Dendritic cell treated with granulocyte-macrophage colony-stimulating factor and Interleukin-4, amounts not matched to agents 40 ng/mL and 50 ng/mL, for 4 days (primary cell): Measurements from ENCODE around the gene PPP1R9A.

Experiments used
- H3K27ac Mint-ChIP-seq: one replicate; pipeline ENCODE4 v1.8.0; 2022; ENCODE audit warnings: mild to moderate bottlenecking, mixed read lengths
- H3K27me3 Mint-ChIP-seq: one replicate; pipeline ENCODE4 v1.8.0; 2022; ENCODE audit warnings: mild to moderate bottlenecking, mixed read lengths
- H3K36me3 Mint-ChIP-seq: one replicate; pipeline ENCODE4 v1.8.0; 2022; ENCODE audit warnings: low read depth, mixed read lengths
- H3K4me1 Mint-ChIP-seq: one replicate; pipeline ENCODE4 v1.8.0; 2022; ENCODE audit warnings: low read depth, mixed read lengths
- H3K4me3 Mint-ChIP-seq: one replicate; pipeline ENCODE4 v1.8.0; 2022; ENCODE audit warnings: mild to moderate bottlenecking, moderate library complexity, mixed read lengths
- H3K9me3 Mint-ChIP-seq: one replicate; pipeline ENCODE4 v1.8.0; 2022; ENCODE audit warnings: mixed read lengths
- intact Hi-C: fragments of 100-400 bp; cut with micrococcal nuclease; formaldehyde crosslinking; loops from one replicate; pipeline ENCODE4 v1.15.0; 2022

Gene PPP1R9A

GRCh38 chr7:95011146-95011928, 103.9 kb downstream of the PPP1R9A start:
- H3K27ac Mint-ChIP-seq: no peak overlapping the region
- H3K9me3 Mint-ChIP-seq: no peaks in the 10 kb centered on the region
- H3K4me3 Mint-ChIP-seq: no peak overlapping the region
- no peaks in the 10 kb centered on the region for H3K4me1 Mint-ChIP-seq
- no peaks in the 10 kb centered on the region for H3K27me3 Mint-ChIP-seq
- H3K36me3 Mint-ChIP-seq: no peaks in the 10 kb centered on the region
- intact Hi-C loops: no loop called here

DNA sequence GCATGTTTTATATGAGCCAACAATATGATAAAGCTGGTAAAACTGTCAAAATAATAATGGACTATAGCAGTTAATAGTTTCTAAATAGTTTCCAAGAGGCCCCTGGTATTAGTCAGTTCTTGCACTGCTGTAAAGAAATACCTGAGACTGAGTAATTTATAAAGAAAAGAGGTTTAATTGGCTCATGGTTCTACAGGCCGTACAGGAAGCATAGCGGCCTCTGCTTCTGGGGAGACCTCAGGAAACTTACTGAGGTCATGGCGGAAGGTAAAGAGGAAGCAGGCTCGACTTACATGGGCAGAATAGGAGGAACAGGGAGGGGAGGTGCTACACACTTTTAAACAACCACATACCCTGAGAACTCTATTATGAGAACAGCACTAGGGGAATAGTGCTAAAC, 104.6 kb downstream of the PPP1R9A start:
- H3K4me1 Mint-ChIP-seq: no peaks in the 10 kb centered on the region
- H3K36me3 Mint-ChIP-seq: no peaks in the 10 kb centered on the region
- intact Hi-C loops: no loop called here
- no peaks in the 10 kb centered on the region for H3K27me3 Mint-ChIP-seq
- no peak overlapping the region for H3K27ac Mint-ChIP-seq
- no peak overlapping the region for H3K4me3 Mint-ChIP-seq
- H3K9me3 Mint-ChIP-seq: no peaks in the 10 kb centered on the region

DNA sequence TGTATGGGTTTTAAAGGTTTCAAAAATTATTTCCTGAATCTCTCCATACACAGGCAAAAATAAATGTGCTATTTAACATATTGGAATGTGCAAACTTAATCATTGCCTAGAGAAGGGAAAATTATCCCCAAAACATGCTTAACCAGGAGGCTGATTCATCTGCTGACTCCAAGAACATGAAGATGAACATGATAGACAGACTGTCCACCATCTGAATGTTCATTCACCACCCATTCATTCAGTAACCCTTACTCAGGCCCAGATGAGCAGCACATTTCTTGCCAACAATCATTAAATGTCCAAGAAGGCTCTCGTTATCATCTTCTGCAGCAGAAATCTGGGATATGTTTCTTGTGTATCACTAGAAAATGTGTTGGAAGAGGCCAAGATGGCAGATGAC, 110.6 kb downstream of the PPP1R9A start:
- Mint-ChIP-seq H3K27ac (no peak overlapping the region), H3K36me3 (no peaks in the 10 kb centered on the region), H3K27me3 (no peaks in the 10 kb centered on the region), H3K4me3 (no peak overlapping the region), H3K4me1 (no peaks in the 10 kb centered on the region), H3K9me3 (peaks cover 12% of the 10 kb centered on the region)
- intact Hi-C loops: no loop called here

DNA sequence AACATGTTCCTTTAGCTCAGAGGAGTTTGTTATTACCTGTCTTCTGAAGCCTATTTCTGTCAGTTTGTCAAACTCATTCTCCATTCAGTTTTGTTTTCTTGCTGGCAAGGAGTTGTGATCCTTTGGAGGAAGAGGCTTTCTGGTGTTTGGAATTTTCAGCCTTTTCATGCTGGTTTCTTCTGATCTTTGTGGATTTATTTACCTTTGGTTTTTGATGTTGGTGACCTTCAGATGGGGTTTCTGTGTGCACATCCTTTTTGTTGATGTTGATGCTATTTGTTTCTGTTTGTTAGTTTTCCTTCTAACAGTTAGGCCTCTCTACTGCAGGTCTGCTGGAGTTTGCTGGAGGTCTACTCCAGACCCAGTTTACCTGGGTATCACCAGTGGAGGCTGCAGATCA, 118.6 kb downstream of the PPP1R9A start:
- intact Hi-C loops: no loop called here
- Mint-ChIP-seq H3K27ac (no peak overlapping the region), H3K27me3 (no peaks in the 10 kb centered on the region), H3K4me1 (no peaks in the 10 kb centered on the region), H3K4me3 (no peak overlapping the region), H3K9me3 (peaks cover 47% of the 10 kb centered on the region), H3K36me3 (no peaks in the 10 kb centered on the region)

DNA sequence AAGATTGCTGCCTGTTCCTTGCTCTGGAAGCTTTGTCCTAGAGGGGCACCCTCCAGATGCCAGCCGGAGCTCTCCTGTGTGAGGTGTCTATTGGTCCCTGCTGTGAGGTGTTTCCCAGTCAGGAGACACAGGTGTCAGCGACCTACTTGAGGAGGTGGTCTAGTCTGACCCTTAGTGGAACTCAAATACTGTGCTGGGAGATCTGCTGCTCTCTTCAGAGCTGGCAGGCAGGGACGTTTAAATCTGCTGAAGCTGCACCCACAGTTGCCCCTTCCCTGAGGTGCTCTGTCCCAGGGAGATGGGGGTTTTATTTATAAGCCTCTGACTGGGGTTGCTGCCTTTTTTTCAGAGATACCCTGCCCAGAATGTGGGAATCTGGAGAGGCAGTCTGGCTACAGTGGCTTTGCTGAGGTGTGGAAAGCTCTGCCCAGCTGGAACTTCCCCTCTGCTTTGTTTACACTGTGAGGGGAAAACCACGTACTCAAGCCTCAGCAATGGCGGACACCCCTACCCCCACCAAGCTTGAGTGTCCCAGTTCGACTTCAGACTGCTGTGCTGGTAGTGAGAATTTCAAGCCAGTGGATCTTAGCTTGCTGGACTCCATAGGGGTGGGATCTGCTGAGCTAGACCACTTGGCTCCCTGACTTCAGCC, 119.2 kb downstream of the PPP1R9A start:
- intact Hi-C loops: no loop called here
- no peaks in the 10 kb centered on the region for H3K27me3 Mint-ChIP-seq
- H3K4me3 Mint-ChIP-seq: no peak overlapping the region
- H3K27ac Mint-ChIP-seq: no peak overlapping the region
- no peaks in the 10 kb centered on the region for H3K4me1 Mint-ChIP-seq
- H3K36me3 Mint-ChIP-seq: no peaks in the 10 kb centered on the region
- H3K9me3 Mint-ChIP-seq: peaks cover 42% of the 10 kb centered on the region

DNA sequence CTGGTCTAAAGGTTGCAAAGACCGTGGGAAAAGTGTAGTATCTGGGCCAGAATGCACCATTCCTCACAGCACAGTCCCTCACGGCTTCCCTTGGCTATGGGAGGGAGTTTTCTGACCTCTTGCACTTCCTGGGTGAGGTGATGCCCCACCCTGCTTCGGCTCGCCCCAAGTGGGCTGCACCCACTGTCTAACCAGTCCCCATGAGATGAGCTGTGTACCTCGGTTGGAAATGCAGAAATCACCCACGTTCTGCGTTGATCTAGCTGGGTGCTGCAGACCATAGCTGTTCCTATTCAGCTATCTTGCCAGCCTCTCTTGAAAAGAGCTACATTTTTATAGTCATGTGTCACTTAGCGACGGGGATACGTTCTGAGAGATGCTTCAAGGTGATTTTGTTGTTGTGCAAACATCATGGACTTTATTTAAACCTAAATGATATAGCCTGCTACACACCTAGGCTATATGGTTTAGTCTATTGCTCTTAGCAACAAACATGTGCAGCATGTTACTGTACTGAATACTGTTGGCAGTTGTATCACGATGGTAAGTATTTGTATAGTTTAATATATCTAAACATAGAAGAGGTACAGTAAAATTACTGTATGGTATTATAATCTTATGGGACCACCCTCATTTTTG, 120.0 kb downstream of the PPP1R9A start:
- no peak overlapping the region for H3K27ac Mint-ChIP-seq
- no peaks in the 10 kb centered on the region for H3K27me3 Mint-ChIP-seq
- no peaks in the 10 kb centered on the region for H3K36me3 Mint-ChIP-seq
- intact Hi-C loops: no loop called here
- H3K9me3 Mint-ChIP-seq: peaks cover 37% of the 10 kb centered on the region
- no peaks in the 10 kb centered on the region for H3K4me1 Mint-ChIP-seq
- no peak overlapping the region for H3K4me3 Mint-ChIP-seq

DNA sequence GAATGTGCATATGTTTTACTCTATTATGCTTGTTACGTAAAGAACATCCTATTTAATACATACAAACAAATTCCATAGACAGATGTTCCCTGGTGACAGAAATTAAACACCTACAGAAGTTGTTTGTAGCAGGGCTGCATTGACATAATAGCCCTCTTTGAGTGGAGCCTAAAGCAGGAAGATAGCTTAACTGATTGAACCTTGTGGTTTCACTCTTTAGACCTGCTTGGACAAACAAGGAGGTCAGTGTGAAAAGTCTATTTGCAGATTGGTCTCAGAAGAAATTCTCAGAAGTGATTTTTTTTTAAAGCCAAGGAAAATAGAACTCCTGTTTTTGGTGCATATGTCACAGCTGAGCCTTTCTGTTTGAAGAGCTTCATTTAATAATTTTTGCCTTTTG, 121.3 kb downstream of the PPP1R9A start:
- Mint-ChIP-seq H3K36me3 (no peaks in the 10 kb centered on the region), H3K27ac (no peak overlapping the region), H3K9me3 (peaks cover 28% of the 10 kb centered on the region), H3K4me3 (no peak overlapping the region), H3K4me1 (no peaks in the 10 kb centered on the region), H3K27me3 (no peaks in the 10 kb centered on the region)
- intact Hi-C loops: no loop called here

- intact Hi-C loops: no loop called here
- H3K36me3 Mint-ChIP-seq: no peaks in the 10 kb centered on the region
Observed at GRCh38 chr7:95035295-95035694, 127.9 kb downstream of the PPP1R9A start.

DNA sequence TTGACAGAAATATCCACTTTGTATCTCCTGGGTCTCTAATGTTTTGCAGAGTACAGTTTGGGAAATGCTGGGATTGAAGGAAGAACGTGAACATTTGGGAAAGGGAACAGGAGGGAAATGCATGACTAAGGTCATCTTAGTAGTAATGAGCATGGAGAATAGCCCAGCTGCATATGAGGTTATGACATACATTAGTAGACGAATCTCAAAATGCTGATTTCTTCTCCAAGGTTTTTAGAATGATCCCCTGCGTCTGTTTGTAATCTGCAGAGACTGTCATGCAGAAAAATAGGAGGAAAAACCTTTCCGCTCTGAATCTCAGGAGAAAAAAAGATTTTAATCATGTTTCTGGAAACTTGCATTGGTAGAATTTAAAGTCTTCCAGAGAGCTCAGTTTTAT, 133.6 kb downstream of the PPP1R9A start:
- no peaks in the 10 kb centered on the region for H3K27me3 Mint-ChIP-seq
- no peak overlapping the region for H3K4me3 Mint-ChIP-seq
- intact Hi-C loops: no loop called here
- no peak overlapping the region for H3K27ac Mint-ChIP-seq
- no peaks in the 10 kb centered on the region for H3K9me3 Mint-ChIP-seq
- no peaks in the 10 kb centered on the region for H3K36me3 Mint-ChIP-seq
- H3K4me1 Mint-ChIP-seq: no peaks in the 10 kb centered on the region

More at GRCh38 chr7:95035295-95035694, 127.9 kb downstream of the PPP1R9A start:
- H3K27ac Mint-ChIP-seq: no peak overlapping the region
- no peak overlapping the region for H3K4me3 Mint-ChIP-seq
- H3K4me1 Mint-ChIP-seq: no peaks in the 10 kb centered on the region
- H3K9me3 Mint-ChIP-seq: no peaks in the 10 kb centered on the region
- H3K27me3 Mint-ChIP-seq: no peaks in the 10 kb centered on the region

GRCh38 chr7:95045236-95045923, 138.0 kb downstream of the PPP1R9A start:
- no peaks in the 10 kb centered on the region for H3K27me3 Mint-ChIP-seq
- H3K27ac Mint-ChIP-seq: no peak overlapping the region
- no peaks in the 10 kb centered on the region for H3K36me3 Mint-ChIP-seq
- no peaks in the 10 kb centered on the region for H3K9me3 Mint-ChIP-seq
- H3K4me1 Mint-ChIP-seq: no peaks in the 10 kb centered on the region
- intact Hi-C loops: no loop called here
- no peak overlapping the region for H3K4me3 Mint-ChIP-seq

DNA sequence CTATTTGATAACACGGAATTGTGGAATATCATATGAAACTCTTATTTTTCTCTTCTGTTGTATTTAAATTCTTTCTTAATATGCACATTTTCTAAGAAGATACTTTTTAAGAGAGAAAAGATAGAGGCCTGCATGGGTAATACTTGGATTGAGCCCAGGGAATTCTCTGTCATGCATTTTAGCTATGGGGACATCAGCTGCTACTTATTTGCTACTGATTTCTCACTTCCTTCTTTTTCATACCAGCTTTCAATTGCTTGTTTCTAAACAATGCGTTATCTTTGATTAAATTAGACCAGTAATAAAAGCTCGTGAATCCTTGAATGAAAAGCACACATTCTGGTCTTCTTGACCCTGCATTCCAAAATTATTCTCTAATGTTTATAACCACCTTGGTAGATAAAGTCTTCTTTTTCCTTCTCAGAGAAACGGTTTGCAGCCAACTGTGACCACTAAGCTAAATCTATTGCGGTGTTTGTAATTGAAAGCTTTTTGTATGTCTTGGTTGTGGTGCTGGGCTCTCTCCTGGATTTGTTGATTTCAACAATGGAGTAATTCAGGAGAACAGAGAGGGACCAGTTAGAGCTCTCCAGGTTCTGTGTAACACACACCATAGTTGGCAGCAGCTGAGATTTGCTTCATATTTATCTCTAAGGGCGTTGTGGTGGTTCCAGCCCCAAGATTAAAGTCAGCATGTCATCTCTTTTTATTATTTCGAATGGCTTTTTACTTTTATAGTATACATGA, 139.3 kb downstream of the PPP1R9A start:
- intact Hi-C loops: no loop called here

DNA sequence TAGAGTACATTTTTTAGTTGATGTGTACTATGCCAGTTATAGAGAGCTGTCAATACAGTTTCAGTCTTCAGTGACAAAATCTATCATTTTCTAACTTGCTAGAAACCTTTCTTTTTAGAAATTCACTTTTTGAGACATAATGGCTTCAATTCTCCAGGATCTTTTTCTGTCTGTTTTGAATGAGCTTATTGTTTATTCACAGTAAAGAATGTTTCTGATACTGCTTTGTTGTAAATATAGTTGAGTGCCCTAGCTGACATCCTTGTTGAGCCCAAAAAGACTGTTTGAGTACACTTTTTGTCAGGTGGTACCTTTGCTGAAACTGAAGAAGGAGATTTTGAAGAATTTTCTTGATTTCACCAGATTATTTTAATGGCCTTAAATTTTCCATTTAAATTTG, 139.9 kb downstream of the PPP1R9A start:
- no peaks in the 10 kb centered on the region for H3K4me1 Mint-ChIP-seq
- no peak overlapping the region for H3K27ac Mint-ChIP-seq
- no peaks in the 10 kb centered on the region for H3K27me3 Mint-ChIP-seq
- H3K9me3 Mint-ChIP-seq: no peaks in the 10 kb centered on the region
- H3K4me3 Mint-ChIP-seq: no peak overlapping the region
- no peaks in the 10 kb centered on the region for H3K36me3 Mint-ChIP-seq
- intact Hi-C loops: no loop called here

More for the DNA sequence above, 139.3 kb downstream of the PPP1R9A start:
- no peak overlapping the region for H3K27ac Mint-ChIP-seq
- no peaks in the 10 kb centered on the region for H3K27me3 Mint-ChIP-seq
- H3K4me1 Mint-ChIP-seq: no peaks in the 10 kb centered on the region
- no peaks in the 10 kb centered on the region for H3K36me3 Mint-ChIP-seq
- H3K4me3 Mint-ChIP-seq: no peak overlapping the region
- no peaks in the 10 kb centered on the region for H3K9me3 Mint-ChIP-seq

- Mint-ChIP-seq H3K36me3 (no peaks in the 10 kb centered on the region), H3K27me3 (no peaks in the 10 kb centered on the region), H3K4me3 (no peak overlapping the region), H3K27ac (no peak overlapping the region), H3K9me3 (no peaks in the 10 kb centered on the region), H3K4me1 (no peaks in the 10 kb centered on the region)
- intact Hi-C loops: no loop called here
Observed at GRCh38 chr7:95052566-95053094, 145.2 kb downstream of the PPP1R9A start.
